Right hindlimb (tissue), 1 donor: ENCODE measurements around the gene RAB37.

Source experiments
- DNase-seq: peaks from one replicate; pipeline ENCODE4 v3.0.0-alpha.2; 2018

RAB37 gene

DNA sequence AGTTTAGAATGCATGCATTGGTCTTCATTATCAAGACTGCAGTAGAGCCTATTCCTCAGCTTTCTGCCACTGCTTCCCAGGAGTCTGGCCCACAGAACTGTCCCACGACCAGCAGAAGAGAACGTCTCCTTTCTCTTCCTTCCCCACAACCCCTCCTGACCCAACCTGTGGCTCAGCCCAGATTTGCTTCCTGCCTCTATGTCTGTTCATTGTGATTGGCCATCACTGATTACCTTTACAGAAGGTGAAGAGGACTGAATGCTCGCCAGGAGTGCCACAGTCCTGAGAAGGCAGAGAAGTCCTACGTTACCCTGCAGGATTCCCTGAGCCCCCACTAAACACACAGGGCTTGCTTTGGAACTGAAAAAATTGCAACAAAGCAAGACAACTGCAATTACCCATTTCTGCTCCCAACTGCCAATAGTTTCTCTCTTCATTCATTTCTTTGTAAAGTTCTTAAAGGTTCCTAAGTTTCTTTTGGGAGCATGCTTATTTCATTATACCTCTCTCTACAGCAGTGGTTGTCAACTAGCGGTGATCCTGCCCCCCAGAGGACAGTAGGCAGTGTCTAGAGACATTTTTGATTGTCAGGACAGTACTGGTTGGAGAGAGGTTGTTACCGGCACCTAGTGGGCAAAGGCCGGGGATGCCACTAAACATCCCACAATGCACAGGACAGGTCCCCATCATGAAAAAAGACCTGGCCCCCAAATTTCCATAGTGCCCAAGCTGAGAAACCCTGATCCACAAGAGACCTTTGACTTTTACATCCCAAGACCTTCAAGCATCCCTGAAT is 43.6 kb downstream of the RAB37 start:
- DNase-seq = no peak

DNA sequence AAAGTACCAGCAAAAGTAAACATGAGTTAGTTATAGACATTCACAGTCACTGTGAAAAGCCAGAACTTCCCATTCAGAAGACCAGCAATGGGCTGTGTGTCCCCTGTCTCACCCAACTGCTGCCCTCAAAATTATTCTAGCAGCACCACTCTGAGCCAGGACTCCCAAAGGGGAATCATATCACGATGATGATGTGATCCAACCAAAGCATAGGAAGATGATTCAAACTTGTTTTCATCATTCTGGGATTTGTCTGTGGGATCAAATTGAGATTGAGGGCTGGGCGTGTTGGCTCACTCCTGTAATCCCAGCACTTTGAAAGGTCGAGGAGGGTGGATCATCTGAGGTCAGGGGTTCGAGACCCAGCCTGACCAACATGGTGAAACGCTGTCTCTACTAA is 45.5 kb downstream of the RAB37 start:
- no peak for DNase-seq

- DNase-seq = no peak
These were observed 47.2 kb downstream of the RAB37 start for GRCh38 chr17:74784125-74784810.

DNA sequence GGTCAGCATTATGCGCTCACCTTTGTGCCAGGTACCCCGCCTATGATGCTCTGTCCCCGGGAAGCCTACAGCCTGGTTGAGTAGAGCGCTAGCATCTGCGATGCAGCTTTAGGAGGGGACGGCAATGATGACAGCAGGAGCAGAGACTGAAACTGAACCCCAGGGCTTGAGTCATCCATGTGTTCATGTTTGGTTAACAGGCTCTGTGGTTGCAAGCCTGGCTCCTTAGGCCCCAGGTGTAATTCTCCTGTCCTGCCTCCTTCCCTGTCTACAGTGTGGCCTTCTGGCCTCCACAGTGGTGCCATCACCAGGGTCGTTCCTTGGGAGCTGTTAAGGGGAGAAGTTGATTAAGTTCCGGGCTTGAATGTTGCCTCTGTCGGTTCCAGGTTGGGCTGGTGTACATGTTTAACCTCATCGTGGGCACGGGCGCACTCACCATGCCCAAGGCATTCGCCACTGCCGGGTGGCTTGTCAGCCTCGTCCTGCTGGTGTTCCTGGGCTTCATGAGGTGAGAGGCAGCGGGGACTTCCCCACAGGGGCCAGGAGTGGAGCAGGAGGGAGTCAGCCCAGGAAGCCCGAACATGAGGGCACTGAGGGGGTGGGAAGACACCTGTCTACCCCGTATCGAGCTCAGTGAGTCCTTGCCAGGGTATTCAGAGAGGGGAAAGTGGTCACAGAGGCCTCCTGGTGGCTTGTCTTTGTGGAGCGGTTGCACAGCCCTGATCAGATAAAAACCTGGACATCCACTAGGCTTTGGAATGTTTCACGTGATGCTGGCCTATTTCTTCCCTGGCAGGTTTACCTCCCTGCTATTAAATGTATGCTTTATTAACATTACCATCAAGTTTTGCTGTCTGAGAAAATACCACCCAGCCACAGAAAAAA is 48.3 kb downstream of the RAB37 start:
- DNase-seq = no peak

DNA sequence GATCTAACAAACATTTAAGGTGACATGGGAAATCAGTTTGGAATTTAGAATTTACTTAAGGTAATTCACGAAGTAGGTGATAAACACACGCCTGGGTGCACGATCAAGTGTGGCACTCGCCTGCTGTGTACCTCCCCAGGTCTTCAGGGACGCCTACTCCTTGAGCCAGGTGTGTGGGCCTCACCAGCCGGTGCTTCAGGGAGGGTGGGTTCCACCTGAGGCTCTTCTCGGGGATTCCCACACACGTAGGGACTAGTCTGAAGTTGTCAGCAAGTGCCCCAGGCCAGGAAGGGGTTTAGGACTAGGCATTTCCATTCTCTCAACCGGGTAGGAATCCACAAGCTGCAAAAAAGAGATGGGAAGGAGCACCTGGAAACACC is 48.9 kb downstream of the RAB37 start:
- DNase-seq = no peak

DNA sequence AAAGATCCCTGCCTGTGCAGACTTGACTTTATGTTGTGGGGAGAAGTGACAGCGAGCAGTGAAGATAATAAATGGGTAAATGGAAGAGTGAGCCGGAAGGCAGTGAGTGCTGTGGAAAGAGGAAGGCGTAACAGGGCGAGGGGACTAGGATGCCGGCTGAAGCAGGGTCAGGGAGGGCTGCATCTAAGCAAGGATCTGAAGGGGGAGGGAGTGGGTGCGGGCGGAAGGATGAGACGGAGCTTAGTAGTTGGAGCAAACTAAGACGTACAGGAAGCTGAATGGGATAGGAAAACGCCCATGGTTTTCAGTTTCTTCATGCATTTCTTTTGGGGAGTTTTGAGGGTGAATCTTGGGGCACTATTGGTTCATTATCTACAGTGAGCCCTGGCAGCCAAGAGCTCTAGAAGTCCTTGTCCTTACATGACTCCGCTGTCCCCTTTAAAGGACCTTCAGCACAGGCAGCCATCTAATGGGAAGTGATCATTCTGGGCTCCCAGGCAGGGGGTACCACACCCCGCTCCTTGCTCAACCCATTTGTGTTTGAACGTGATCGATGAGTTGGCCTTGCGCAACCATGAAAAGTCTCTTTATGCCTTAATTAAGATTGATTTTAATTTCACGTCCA is 49.5 kb downstream of the RAB37 start:
- DNase-seq = no peak

DNA sequence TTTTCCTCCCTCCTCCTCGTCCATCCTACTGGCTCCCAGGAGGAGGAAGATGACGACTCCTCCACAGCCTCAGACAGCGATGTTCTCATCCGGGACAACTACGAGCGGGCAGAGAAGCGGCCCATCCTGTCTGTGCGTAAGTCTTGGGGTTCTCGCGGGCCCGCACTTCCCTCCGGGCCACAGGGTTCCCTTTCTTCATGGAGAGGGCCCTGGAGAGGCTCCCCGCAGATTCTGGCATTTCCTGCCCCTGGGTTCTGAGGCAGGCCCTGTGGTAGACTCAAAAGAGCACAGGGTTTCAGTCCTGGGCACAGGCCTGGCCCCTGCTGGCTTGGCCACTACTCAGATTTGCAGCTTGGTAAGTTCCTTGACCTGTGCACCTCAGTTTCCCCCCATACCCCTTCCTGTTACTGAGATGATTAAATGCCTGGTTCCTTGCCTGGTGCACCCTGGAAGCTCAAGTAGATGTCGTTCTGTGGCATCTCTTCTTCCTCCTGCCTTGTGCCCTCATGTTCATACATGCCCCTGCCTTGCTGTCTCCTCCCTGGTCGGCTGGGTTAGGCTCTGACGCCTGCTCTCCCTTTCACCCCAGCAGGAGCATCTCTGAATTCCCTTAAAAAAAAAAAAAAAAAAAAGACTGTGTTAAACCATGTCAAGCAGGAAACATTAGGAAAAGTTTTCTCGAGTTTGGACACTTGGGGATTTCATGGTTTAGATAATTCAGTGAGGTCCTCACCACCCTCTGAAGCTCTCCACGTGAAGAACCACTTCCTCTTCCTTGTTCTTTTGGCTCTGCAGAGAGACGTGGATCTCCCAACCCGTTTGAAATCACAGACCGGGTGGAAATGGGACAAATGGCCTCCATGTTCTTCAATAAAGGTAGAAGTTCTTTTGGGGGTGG is 53.4 kb downstream of the RAB37 start:
- DNase-seq = no peak

DNA sequence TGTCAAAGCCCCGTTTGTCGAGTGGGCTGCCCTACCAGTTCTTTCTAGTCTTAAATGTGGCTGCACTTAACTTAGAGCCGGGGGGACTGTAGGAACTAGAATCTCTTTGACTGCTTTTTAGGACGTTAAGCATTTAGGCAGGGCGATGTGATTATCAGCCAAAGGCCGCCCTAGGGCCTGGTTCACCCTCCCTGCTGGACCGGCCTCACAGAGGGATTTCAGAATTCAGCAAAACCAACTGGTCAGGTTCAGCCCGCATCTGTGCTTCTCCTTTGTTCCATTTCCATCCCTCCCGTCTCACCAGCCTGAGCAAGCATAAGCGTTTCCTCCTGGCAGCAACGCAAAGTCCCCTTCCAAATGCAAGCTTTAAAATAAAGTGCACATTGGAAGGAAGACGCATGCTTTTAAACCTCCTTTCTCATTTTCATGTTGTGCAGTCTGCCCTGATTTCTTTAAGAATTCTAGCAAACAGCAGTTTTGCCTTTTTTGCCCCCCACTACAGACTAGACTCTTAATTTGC is 55.6 kb downstream of the RAB37 start:
- DNase-seq = no peak

DNA sequence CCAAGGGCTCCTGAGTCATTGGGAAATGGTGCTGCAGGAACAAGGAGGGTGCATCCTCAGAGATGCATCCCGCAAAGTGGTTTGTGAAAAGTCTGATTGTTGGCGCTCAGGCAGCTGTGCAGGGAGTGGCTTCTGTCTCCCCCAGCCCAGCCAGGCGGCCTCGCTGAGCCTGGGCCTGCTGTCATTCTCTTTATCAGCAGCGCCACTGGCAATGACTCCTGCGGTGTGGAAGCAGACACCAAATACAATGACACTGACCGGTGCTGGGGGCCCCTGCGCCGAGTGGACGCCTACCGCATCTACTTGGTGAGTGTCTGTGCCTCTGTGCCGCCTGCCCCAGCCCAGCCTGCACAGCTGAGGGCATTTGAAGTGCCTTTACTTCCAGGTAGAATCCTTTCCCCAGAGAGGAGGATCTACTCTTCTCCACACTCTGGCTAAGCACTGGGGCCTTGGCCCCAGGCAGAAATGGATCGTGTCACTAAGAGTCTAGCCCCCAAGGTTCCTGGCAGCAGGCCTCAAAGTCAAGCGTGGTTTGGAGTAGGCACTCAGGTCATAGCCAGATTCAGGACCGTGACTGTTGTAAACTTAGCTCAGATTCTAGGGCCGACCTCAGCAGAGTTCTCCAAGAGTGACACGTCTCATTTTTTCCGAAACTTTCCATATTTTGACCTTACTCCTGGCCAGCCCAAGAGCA is 58.4 kb downstream of the RAB37 start:
- no peak for DNase-seq

DNA sequence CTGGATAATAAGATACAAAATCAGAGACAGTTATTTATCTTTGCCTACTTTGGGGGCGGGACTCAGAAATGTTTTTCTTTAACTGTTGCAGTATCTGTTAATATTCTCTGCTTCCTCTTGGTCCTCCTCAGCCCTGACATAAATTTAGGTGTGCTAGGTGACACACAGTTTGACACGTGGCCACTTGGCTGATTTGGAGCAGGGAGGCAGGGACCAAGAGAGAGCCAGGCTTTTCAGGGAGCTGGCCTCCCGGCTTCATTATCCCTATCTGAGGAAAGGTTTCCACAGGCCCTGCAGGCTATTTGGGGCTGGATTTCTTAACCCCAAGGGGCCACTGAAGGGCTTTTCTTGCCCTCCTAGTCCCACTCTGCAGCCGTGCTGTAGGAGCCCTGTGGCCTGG is 59.2 kb downstream of the RAB37 start:
- no peak for DNase-seq

- no peak for DNase-seq
These were observed 59.8 kb downstream of the RAB37 start for GRCh38 chr17:74796866-74797265.
